ACC112 (cell line): ENCODE measurements around the gene KCNAB1.

Experiments
- H2AFZ ChIP-seq: fragments of 200-600 bp; sonication (generic); one replicate; pipeline ENCODE4 v1.6.0; 2017; ENCODE audit warnings: antibody characterized with exemption, low read length; ENCODE audit not compliant: unreplicated experiment
- H3K27ac ChIP-seq: fragments of 200-600 bp; sonication (generic); 2 replicates; pipeline ENCODE4 v1.5.1; 2014; ENCODE audit warnings: low read depth, mild to moderate bottlenecking, antibody characterized with exemption, low read length, moderate library complexity
- H3K27me3 ChIP-seq: fragments of 200-600 bp; sonication (generic); 2 replicates; pipeline ENCODE4 v1.6.1; 2014; ENCODE audit warnings: mild to moderate bottlenecking, antibody characterized with exemption, low read length, moderate library complexity, mixed read lengths; ENCODE audit not compliant: insufficient read depth
- H3K36me3 ChIP-seq: fragments of 200-600 bp; sonication (generic); 2 replicates; pipeline ENCODE4 v1.6.1; 2016; ENCODE audit warnings: mild to moderate bottlenecking, antibody characterized with exemption, low read length, moderate library complexity, mixed read lengths; ENCODE audit not compliant: insufficient read depth
- H3K4me1 ChIP-seq: fragments of 200-600 bp; sonication (generic); one replicate; pipeline ENCODE4 v1.6.1; 2016; ENCODE audit warnings: low read length, mixed read lengths; ENCODE audit not compliant: insufficient read depth, unreplicated experiment, control insufficient read depth
- H3K4me3 ChIP-seq: fragments of 200-600 bp; sonication (generic); 2 replicates; pipeline ENCODE4 v1.5.1; 2014; ENCODE audit warnings: mild to moderate bottlenecking, low read depth, low read length
- H3K79me2 ChIP-seq: fragments of 200-600 bp; sonication (generic); one replicate; pipeline ENCODE4 v1.6.0; 2016; ENCODE audit warnings: low read length; ENCODE audit not compliant: control insufficient read depth, unreplicated experiment, insufficient read depth

KCNAB1 gene

GRCh38 chr3:156379327-156379726 lies 258.9 kb downstream of the KCNAB1 start:
- Histone ChIP-seq H3K27me3 (0 out of 2 replicates have a peak, but pooled peaks cover 7% of the 10 kb centered on the region), H3K79me2 (no peaks in the 10 kb centered on the region)

DNA sequence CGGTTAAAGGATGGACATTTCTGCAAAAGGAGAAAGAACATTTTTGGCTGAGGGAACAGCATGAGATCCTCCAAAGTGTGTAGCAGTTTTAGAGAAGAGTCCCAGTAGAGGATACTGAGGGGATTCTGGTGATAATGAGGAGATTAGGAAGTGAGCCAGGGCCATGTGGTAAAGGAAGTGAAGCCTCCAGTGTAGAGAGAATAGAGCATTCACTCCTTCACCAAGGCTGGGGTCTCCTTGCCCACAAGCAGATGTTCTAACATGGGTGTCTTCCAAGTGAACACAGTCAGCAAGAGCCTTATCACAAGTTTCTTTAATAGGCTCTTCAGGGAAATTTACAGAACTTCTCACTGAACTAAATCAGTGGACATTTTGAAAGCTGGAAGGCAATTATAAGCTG lies 260.9 kb downstream of the KCNAB1 start:
- no peak overlapping the region for H3K4me3 ChIP-seq

More at GRCh38 chr3:156379327-156379726, 258.9 kb downstream of the KCNAB1 start:
- Histone ChIP-seq H3K4me3 (no peak overlapping the region), H2AFZ (no peak overlapping the region), H3K36me3 (no peaks in the 10 kb centered on the region), H3K4me1 (no peaks in the 10 kb centered on the region), H3K27ac (no peak overlapping the region)

GRCh38 chr3:156382458-156383346 lies 262.3 kb downstream of the KCNAB1 start:
- H3K27me3 ChIP-seq: peaks cover 21% of the 10 kb centered on the region
- no peaks in the 10 kb centered on the region for H3K36me3 ChIP-seq
- no peak overlapping the region for H2AFZ ChIP-seq
- H3K79me2 ChIP-seq: no peaks in the 10 kb centered on the region
- no peaks in the 10 kb centered on the region for H3K4me1 ChIP-seq
- H3K27ac ChIP-seq: no peak overlapping the region
- H3K4me3 ChIP-seq: no peak overlapping the region

More for the DNA sequence above, 260.9 kb downstream of the KCNAB1 start:
- Histone ChIP-seq H3K27me3 (peaks cover 19% of the 10 kb centered on the region), H3K4me1 (no peaks in the 10 kb centered on the region), H3K79me2 (no peaks in the 10 kb centered on the region), H3K36me3 (no peaks in the 10 kb centered on the region), H2AFZ (no peak overlapping the region), H3K27ac (no peak overlapping the region)

DNA sequence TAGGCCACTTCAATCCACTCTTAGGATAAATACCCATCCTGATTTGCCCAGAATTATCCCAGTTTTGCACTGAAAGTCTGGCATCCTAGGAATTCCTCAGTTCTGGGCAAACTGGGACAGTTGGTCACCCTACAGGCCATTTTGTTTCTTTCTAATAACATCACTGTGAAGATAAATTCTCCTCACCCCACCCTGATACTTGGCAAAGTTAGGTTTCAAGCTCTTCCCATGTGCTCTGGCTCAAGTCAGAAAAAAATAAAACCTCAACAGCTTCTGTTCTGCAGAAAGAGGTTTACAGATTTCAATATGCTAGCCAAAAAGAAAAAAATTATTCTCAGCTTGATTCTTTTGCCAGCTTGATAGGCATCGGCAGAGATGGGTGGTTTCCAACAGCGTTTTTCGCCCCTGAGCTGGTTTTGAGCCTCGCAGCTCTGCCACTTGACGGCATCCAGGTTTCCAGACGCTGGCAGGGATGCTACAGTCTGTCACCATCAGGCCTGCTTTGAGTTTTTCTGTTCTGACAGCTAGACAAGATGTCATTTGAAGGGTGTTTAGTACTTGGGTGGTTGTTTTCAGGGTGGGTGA lies 263.2 kb downstream of the KCNAB1 start:
- Histone ChIP-seq H3K27me3 (peaks cover 23% of the 10 kb centered on the region), H3K36me3 (no peaks in the 10 kb centered on the region), H2AFZ (no peak overlapping the region), H3K79me2 (no peaks in the 10 kb centered on the region), H3K4me3 (no peak overlapping the region), H3K27ac (no peak overlapping the region), H3K4me1 (no peaks in the 10 kb centered on the region)

DNA sequence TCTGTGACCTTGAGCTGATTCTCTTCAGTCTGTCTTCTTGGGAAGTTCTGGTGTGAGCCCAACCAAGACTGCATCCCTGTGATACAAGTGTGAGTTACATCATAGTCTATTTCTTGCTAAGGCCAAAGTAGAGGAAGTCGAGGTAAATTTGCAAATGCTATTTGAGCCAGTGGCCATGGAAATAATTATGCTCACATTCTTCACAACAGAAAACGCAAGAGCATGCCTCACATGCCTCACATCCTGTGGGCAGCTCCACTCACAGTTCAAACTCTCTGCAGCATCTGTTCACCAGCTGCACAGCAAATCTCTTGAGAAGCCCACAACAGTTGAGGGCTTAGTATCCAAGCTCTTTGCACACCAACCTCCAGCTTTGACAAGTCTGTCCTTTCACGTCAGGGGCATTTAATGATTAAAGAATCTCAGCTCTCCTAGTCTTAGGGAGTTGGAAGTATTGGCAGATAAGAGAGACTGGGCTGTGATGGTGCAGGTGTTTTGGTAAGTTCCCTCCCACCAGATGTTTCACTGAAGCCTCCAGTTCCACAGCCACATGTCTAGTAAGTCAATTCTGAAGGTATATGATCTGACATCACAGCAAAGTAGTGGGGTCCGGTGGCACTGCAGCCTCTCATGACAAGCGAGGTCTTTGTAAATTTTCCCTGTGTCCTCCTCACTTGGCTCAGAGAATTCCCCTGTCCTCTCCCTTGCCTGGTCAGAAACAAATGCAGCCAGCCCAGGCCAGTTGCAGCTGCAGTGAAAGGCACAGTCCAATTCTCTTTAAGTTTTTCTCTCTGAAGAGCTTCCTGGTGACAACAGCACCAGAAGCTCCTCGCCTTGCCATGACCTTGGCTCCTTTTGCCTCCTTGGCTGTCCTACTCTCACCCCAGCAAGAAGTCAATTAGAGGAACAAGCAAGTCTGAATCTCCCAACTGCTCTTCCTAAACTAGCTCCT lies 268.4 kb downstream of the KCNAB1 start:
- H2AFZ ChIP-seq: no peak overlapping the region
- H3K79me2 ChIP-seq: no peaks in the 10 kb centered on the region
- H3K27me3 ChIP-seq: peaks cover 53% of the 10 kb centered on the region
- H3K4me3 ChIP-seq: no peak overlapping the region
- no peaks in the 10 kb centered on the region for H3K36me3 ChIP-seq
- H3K27ac ChIP-seq: no peak overlapping the region
- H3K4me1 ChIP-seq: no peaks in the 10 kb centered on the region

DNA sequence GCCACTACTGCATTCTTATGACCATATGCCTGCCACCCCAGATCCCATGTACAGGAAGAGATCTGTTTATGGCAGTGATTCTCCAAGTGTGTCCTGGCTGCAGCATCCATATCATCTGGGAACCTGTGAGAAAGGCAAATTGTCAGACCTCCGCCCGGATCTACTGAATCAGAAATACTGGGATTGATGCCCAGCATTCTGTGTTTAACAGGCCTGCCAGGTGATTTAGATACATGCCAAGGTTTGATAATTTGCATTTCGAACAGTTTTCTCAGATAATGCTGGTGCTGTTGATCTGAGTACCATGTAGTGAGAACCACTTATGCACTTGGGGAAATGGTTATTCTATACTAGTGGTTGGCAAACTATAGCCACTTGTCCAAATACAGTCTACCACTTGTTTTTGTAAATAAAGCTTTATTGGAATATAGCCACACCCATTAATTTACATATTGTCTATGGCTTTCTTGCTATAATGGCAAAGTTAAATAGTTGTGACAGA lies 269.1 kb downstream of the KCNAB1 start:
- H3K27me3 ChIP-seq: peaks cover 57% of the 10 kb centered on the region
- H3K4me3 ChIP-seq: no peak overlapping the region
- no peak overlapping the region for H3K27ac ChIP-seq
- H3K36me3 ChIP-seq: no peaks in the 10 kb centered on the region
- H2AFZ ChIP-seq: no peak overlapping the region
- no peaks in the 10 kb centered on the region for H3K4me1 ChIP-seq
- H3K79me2 ChIP-seq: no peaks in the 10 kb centered on the region

DNA sequence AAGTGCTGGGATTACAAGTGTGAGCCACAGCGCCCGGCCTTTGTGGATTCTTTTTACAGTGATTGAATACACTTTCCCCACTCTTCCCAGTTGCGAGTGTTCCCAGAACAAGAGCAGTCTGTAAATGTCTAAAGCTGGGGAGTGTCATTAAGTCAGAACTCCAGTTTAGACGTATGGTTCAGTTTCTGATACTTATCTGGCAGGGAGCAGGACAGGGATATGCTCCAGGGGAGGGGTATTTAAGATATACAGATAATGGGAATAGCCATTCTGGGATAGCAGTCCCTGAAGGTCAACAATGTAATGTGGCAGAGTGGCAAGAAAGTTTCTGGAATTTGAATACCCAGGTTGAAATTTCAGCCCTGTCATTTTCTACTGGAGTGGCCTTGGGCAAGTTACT lies 270.5 kb downstream of the KCNAB1 start:
- Histone ChIP-seq H3K79me2 (no peaks in the 10 kb centered on the region), H3K36me3 (no peaks in the 10 kb centered on the region)

DNA sequence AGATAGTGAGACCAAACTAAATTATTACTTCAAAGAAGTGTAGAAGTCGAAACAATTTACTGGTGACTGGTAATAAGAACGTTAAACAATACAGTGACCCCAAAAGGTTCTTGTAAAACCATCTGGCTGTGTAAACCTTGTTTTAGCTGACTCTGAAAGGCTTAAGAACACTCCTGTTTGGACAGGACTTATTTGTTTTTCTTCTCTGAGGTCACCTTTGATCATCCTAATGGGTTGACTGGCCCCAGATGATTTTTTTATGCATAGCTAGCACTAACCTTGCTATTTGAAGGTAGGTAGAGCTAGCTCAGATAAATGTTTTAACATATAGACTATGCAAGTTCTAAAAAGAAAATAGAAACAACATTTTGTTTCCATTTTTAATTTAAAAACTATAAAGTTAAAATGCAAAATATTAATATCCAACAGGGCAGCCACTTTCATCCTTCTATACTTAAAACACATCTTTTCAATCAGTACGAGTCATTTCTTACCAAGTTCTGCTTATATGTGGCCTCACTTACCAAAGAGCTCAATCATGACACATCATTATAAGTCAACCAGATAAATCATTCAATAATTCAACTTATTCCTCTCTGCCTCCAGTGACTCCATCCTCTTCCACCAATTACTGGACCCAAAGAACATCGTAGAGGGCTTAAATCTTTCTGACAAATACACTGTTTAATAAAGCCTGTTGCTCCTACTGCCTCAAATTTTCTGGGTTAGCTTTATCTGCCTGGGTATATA lies 275.8 kb downstream of the KCNAB1 start:
- Histone ChIP-seq H3K4me3 (no peak overlapping the region), H3K27me3 (peaks cover 37% of the 10 kb centered on the region), H3K36me3 (no peaks in the 10 kb centered on the region), H3K27ac (no peak overlapping the region), H3K79me2 (no peaks in the 10 kb centered on the region), H2AFZ (no peak overlapping the region), H3K4me1 (no peaks in the 10 kb centered on the region)

More for the DNA sequence above, 270.5 kb downstream of the KCNAB1 start:
- Histone ChIP-seq H3K4me1 (no peaks in the 10 kb centered on the region), H2AFZ (no peak overlapping the region), H3K4me3 (no peak overlapping the region), H3K27me3 (peaks cover 52% of the 10 kb centered on the region), H3K27ac (no peak overlapping the region)

- Histone ChIP-seq H3K79me2 (no peaks in the 10 kb centered on the region), H3K4me3 (no peak overlapping the region), H2AFZ (no peak overlapping the region), H3K36me3 (no peaks in the 10 kb centered on the region), H3K27me3 (peaks cover 30% of the 10 kb centered on the region), H3K4me1 (no peaks in the 10 kb centered on the region), H3K27ac (no peak overlapping the region)
Measured at GRCh38 chr3:156396851-156397250, 276.5 kb downstream of the KCNAB1 start.

DNA sequence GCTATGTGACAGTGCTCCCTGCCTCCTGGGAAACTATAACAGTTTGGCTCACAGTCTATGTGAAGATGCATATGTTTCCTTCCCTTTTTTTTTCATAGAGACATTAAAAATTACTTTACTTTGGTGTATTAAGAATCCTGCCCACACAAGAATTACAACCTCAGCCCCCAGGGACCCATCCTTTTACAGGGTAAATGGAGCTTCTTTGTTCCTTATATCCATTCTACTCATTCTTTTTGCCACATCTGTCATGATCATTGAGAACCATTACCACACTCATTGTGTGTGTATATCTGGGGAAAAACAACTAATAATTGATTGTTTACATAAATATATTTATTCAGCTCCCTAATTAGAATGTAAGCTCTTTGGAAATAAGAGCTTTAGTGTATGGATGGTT lies 277.2 kb downstream of the KCNAB1 start:
- Histone ChIP-seq H3K4me1 (no peaks in the 10 kb centered on the region), H3K27me3 (peaks cover 23% of the 10 kb centered on the region), H3K27ac (no peak overlapping the region), H3K79me2 (no peaks in the 10 kb centered on the region), H3K36me3 (no peaks in the 10 kb centered on the region), H2AFZ (no peak overlapping the region), H3K4me3 (no peak overlapping the region)
